HT-29 (cell line): ENCODE results near the gene SMG6. TPM values are rescaled to one million over a fixed set of nuclear protein-coding genes. Genes with fewer than 3 reads are reported as not detected.
A peak's percentile ranks its signal among the peaks of the same experiment; 100 is the strongest.
"Not testable (repeated sequence)": the region's sequence is repeated elsewhere in the genome, so short reads cannot be mapped to it uniquely, and the experiment has no call there.

Experiments
- DNase-seq: peaks from one replicate; pipeline ENCODE4 v3.0.0-alpha.2; 2015; ENCODE audit warnings: low spot score
- total RNA-seq: library from RNA; depleted of rRNA; stranded (reverse); fragments of >200 nt; shearing (Covaris generic); gene quantifications from 2 replicates; pipeline ENCODE4 v1.2.3, GENCODE V29; 2014

Gene SMG6
- total RNA-seq, 1 experiment from 2014 or later: 14.9 TPM

GRCh38 chr17:2180768-2181167 lies 122.8 kb downstream of the SMG6 start:
- no peak for DNase-seq

GRCh38 chr17:2179615-2180295 lies 123.8 kb downstream of the SMG6 start:
- no peak for DNase-seq

DNA sequence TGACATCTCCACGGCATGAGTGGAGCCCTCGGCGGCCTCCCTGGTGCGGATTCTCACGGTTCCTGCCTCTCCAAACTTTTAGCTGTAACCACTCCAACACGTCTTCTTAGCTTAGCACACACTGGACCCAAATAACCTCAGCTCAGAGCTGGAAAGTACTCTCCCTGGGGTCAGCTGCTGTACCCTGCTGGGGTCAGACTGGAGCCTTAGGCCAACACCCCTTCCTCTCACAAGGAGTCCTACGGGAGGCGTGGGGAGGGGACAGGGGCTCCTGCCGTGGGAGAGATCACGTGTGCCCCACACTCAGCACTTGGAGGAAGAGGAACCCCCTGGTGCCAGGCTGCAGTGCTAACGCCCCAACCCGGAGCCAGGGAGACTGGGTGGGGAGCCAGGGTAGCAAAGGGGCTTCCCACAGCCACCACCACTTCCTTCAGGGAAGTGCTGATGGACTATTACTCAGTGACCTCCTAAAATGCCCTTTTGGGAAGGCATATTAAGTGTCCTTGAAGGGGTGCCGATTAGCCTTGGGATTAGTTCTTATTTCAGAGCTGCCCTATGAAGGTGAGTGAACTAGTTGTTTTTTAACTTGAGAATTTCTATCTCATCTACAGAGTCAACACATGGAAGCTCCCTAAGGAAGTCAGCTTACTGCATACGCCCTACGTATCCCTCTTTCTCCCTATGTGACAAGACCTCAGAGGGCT lies 124.6 kb downstream of the SMG6 start:
- no peak for DNase-seq

- no peak for DNase-seq
Observed at GRCh38 chr17:2177235-2177811, 126.3 kb downstream of the SMG6 start.

- no peak for DNase-seq
Observed at GRCh38 chr17:2176499-2177169, 127.0 kb downstream of the SMG6 start.

- DNase-seq: no peak
Observed at GRCh38 chr17:2175294-2175628, 128.3 kb downstream of the SMG6 start.

- no peak for DNase-seq
Observed at GRCh38 chr17:2174468-2175293, 128.9 kb downstream of the SMG6 start.

DNA sequence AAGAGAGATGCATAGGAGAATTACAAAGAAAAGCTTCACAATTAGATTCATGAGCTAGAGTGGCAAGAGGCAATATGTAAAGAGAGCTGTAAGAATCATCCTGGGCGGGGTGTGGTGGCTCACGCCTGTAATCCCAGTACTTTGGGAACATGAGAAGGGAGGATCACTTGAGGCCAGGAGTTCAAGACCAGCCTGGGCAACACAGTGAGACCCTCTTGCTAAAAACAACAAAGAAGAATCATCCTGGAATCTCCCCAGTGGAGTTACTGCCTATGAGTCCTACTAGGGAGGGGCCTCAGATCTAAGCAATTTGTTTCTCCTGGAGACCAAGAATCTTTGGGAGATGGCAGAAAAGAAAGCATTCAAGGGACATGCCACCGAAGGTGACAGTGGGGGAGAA lies 129.6 kb downstream of the SMG6 start:
- no peak for DNase-seq

GRCh38 chr17:2172999-2173398 lies 130.6 kb downstream of the SMG6 start:
- no peak for DNase-seq

GRCh38 chr17:2172077-2172851 lies 131.3 kb downstream of the SMG6 start:
- no peak for DNase-seq

GRCh38 chr17:2171702-2172076 lies 131.9 kb downstream of the SMG6 start:
- DNase-seq: no peak

- DNase-seq: peak; percentile 47
Observed at GRCh38 chr17:2170023-2170422, 133.6 kb downstream of the SMG6 start.

- DNase-seq: not testable (repeated sequence)
Observed at GRCh38 chr17:2165723-2166122, 137.9 kb downstream of the SMG6 start.

GRCh38 chr17:2158396-2158780 lies 145.2 kb downstream of the SMG6 start:
- DNase-seq: no peak

DNA sequence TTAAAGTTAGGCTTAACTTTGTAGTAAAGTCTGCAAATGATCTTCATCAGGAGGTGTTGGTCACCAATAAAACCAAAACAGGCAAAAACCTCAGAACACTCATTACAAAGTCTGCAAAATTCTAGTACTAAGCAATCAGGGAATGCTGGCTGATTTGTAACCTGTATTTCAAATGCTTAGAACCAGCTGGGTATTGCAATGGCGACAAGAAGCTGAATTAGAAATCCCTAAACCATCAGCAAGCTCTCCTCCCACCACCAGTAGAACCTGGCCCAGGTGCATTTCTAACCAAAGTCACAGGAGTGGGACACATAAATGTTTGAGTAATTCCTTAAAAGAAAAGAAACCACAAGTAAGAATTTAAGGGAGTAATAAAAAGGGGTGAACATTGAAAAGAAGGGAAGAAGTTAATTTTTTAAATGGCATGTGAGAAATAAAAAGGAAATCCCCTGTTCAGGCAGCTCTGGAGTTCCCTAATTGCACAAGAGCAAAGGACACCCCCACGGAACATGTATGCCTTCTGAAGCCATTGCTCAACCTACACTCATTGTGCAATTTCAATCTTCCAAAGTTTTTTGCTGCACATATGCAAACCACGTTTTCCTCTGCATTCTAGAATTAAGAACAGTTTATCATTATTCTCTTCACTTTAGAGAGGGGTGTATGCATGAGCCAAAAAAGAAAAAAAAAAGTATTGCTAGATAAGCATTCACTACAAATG lies 145.8 kb downstream of the SMG6 start:
- no peak for DNase-seq

DNA sequence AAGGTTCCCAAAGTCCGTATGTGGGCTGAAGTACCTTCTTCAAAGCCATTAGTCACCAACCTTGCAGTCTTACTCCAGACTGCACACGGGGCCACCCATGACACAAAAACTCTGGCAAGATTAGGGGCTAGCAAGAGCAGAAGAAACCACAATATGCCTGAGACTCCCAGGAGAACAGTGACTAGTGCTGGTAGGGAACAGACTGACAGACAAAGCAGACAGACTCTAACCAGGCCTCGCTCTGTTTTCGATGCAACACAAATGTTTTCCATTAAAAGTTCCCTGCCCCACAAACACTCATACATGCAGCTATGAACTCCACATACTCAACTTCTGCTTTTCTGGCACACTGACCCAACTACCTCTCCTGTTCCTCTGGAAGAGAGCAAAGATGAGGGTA lies 146.5 kb downstream of the SMG6 start:
- DNase-seq: no peak

DNA sequence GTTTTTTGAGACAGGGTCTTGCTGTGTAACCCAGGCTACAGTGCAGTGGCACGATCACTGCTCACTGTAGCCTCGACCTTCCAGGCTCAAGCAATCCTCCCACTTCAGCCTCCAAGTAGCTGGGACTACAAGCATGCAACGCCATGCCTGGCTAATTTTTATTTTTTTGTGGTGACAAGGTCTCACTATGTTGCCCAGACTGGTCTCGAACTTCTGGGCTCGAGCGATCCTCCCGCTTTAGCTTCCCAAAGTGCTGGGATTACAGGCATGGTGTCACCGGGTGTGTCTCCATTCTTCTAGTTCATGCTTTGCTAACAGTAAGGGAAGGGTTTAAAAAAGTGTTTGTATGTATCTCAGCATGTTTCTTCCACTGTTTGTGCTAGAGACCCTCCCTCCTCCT lies 146.9 kb downstream of the SMG6 start:
- DNase-seq: no peak

DNA sequence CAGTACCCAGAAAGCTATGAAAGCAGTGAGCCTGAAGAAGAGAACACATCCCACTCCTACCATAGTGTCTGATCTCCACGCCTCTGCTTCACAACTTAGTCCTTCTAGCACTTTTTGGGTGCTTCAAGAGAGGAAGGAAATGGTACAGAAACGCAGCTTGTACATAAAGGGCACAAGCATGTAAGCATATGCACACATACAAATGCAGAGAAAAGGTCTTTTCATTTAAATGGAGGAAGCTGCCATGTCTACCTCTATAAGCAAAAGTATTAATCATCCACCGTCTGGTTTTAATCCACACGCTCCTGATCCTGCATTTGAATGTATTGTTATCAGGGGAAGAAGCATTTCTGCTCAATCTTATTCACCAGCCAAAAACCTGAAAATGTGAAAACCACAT lies 148.0 kb downstream of the SMG6 start:
- DNase-seq: no peak

GRCh38 chr17:2151358-2152033 lies 152.1 kb downstream of the SMG6 start:
- no peak for DNase-seq

DNA sequence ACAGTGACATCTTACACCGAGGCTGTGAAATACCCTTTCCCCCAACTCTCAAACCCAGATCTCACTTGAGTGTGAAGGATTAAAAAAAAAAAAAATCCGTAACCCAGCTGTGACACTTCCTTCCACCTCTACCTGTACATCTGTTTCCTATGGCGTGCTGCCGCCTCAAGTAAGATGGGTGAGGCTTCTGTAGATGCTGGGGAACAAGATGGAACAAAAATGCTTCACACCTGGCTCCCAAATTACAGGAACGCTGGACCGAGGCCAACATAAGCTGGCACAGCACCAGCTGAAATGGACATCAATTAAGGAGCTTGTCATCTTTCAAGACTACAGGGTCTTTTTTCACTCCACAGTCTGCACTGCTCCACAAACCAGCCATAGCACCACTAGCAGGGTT lies 152.8 kb downstream of the SMG6 start:
- no peak for DNase-seq
